CD1c-positive myeloid dendritic cell (primary cell): ENCODE measurements around the gene NR3C1.

ENCODE experiments used
- DNase-seq: peaks from one replicate; pipeline ENCODE4 v3.0.0-alpha.2; 2016; ENCODE audit errors: extremely low spot score

Gene NR3C1

GRCh38 chr5:143426437-143426991 lies 23.0 kb upstream of the NR3C1 start:
- no peak for DNase-seq

DNA sequence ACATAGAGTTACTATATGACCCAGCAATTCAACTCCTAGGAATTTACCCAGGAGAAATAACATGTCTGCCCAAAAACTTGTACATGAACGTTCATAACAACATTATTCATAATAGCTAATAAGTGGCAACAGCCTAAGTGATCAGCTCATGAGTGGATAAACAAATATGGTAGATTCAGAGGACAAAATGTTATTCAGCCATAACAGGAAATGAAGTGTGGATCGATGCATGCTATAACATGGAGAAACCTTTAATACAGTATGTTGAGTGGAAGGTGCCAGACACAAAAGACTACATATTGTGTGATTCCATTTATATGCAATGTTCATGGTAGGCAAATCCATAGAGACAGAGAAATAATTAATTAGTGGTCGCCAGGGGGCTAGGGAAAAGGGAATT lies 22.3 kb upstream of the NR3C1 start:
- DNase-seq, result no peak

GRCh38 chr5:143418140-143418866 lies 14.8 kb upstream of the NR3C1 start:
- DNase-seq, result no peak

GRCh38 chr5:143417503-143418139 lies 14.1 kb upstream of the NR3C1 start:
- no peak for DNase-seq

- no peak for DNase-seq
Measured at GRCh38 chr5:143416411-143416810, 12.9 kb upstream of the NR3C1 start.

GRCh38 chr5:143413958-143414669 lies 10.6 kb upstream of the NR3C1 start:
- peak; percentile 31 for DNase-seq

GRCh38 chr5:143412661-143413342 lies 9.3 kb upstream of the NR3C1 start:
- DNase-seq, result no peak

GRCh38 chr5:143409926-143410325 lies 6.4 kb upstream of the NR3C1 start:
- no peak for DNase-seq

GRCh38 chr5:143406408-143406807 lies 2.9 kb upstream of the NR3C1 start:
- no peak for DNase-seq

DNA sequence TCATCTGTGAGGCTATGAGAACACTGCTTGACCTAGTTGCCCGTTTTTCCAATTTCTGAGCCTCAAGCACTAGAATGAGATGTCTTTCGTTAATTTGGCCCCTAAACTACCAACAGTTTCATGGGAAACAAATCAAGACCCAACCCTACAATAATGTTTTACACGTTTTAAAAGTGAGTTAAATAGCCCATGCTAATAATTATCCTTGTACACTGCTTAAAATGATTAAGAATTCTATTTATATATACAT lies 2.3 kb upstream of the NR3C1 start:
- no peak for DNase-seq

- DNase-seq, result peak; percentile 88
Measured at GRCh38 chr5:143405063-143405848, 1.8 kb upstream of the NR3C1 start.

- peak; percentile 89 for DNase-seq
Measured at GRCh38 chr5:143404416-143405062, 1.1 kb upstream of the NR3C1 start.

GRCh38 chr5:143403334-143403592 lies 223 bp downstream of the NR3C1 start:
- DNase-seq, result no peak

- peak; percentile 76 for DNase-seq
Measured at GRCh38 chr5:143402553-143403333, 743 bp downstream of the NR3C1 start.

DNA sequence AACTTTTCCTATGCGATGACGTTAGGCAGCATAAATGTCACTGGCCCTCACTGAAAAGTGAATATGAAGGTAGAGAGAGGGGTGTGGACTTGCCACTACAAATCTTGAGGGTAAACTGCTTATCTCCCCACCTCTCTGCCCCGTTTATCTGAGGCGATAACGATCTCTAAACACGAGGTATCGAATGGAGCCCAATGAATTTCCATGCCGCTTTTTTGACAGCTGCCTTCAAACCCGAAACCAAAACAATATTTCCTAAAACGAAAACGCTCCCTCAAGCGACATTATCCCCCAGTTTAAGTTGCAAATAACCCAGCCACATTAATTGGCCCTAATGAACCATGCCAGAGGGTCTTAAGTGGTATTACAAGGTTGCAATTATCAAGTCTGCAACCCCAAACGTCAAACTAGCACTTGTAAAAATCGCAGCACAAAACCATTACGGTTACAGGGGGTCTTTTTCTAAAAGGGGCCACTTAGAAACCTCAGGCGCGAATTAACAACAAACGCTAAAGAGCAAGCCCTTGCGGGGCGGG lies 1.4 kb downstream of the NR3C1 start:
- DNase-seq, result no peak

GRCh38 chr5:143401227-143402016 lies 2.1 kb downstream of the NR3C1 start:
- no peak for DNase-seq

DNA sequence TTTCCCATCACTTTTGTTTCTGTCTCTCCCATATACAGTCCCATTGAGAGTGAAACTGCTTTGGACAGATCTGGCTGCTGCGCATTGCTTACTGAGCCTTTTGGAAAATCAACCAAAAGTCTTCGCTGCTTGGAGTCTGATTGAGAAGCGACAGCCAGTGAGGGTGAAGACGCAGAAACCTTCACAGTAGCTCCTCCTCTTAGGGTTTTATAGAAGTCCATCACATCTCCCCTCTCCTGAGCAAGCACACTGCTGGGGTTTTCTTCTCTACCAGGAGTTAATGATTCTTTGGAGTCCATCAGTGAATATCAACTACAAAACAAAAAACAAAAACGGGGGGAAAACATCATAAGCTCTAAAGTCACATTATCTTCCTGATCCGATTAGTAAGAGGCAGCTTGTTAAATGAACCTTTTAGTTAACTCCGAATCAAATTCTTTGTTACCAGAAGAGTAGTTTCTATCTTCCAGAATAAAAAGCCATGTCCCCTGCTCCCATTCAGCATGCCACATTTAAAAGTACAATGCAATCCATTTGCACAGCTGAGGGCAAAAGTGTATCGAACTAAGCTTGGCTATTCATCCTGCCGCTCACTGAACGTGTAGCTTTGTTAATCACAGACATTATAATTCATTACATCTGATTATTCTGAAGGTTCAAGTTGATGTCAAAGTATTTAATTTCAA lies 2.8 kb downstream of the NR3C1 start:
- no peak for DNase-seq

DNA sequence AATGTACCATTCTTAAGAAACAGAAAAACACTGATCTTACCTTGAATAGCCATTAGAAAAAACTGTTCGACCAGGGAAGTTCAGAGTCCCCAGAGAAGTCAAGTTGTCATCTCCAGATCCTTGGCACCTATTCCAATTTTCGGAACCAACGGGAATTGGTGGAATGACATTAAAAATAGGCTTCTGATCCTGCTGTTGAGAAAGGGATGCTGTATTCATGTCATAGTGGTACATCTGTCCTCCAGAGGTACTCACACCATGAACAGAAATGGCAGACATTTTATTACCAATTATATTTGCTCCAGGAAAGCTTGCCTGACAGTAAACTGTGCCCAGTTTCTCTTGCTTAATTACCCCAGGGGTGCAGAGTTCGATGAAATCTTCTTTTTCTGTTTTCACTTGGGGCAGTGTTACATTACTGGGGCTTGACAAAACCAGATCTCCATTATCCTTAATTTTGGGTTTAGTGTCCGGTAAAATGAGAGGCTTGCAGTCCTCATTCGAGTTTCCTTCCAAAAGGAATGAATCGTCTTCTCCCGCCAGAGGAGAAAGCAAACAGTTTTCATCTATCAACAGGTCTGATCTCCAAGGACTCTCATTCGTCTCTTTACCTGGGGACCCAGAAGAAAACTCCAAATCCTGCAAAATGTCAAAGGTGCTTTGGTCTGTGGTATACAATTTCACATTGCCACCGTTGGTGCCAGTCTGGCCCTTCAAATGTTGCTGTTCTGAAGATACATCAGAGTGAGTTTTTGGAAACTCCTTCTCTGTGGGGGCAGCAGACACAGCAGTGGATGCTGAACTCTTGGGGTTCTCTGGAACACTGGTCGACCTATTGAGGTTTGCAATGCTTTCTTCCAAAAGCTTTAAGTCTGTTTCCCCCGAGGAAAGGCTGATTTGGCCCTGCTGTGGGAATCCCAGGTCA lies 3.6 kb downstream of the NR3C1 start:
- no peak for DNase-seq
